ENCODE data around the gene SYT6. TPM values are rescaled to one million over a fixed set of nuclear protein-coding genes. Genes with fewer than 3 reads are reported as not detected.

SYT6 gene
- total and polyA plus RNA-seq, 3 donors from 2014 or later: 0.43 to 0.78 (median 0.71) TPM

- no peak overlapping the region for H3K4me3 ChIP-seq
- H3K36me3 ChIP-seq (ENCODE audit: low read depth, missing control alignments): no peaks in the 10 kb centered on the region
- no peaks in the 10 kb centered on the region for H3K27me3 ChIP-seq
- H3K9me3 ChIP-seq: no peaks in the 10 kb centered on the region
- no peaks in the 10 kb centered on the region for H3K4me1 ChIP-seq
- no peak for TF ChIP-seq CTCF (IDR thresholded peaks at IDR 0.05)
- intact Hi-C loops (cut with DNase I; ENCODE audit: low total_unique reads): no loop called here
- WGBS, 2 donors: 71 to 87% methylated on average over 3 of the region's 3 CpGs
- H3K27ac ChIP-seq: no peak overlapping the region
- DNase-seq: no peak
These were observed 42.1 kb upstream of the SYT6 start for GRCh38 chr1:114195819-114196218.

- intact Hi-C loops (cut with DNase I; ENCODE audit: low total_unique reads): no loop called here
- DNase-seq: no peak
- H3K27me3 ChIP-seq: no peaks in the 10 kb centered on the region
- TF ChIP-seq CTCF (IDR thresholded peaks at IDR 0.05) (no peak), POLR2A (IDR thresholded peaks at IDR 0.05) (no peak)
- H3K9me3 ChIP-seq: no peaks in the 10 kb centered on the region
- no peak overlapping the region for H3K4me3 ChIP-seq
- H3K36me3 ChIP-seq (ENCODE audit: low read depth, missing control alignments): no peaks in the 10 kb centered on the region
- H3K27ac ChIP-seq: no peak overlapping the region
- 75 to 82% methylated on average over 5 of the region's 5 CpGs for WGBS, 2 donors
- no peaks in the 10 kb centered on the region for H3K4me1 ChIP-seq
These were observed 38.7 kb upstream of the SYT6 start for GRCh38 chr1:114192328-114192727.

GRCh38 chr1:114189398-114189797 is 35.7 kb upstream of the SYT6 start:
- Histone ChIP-seq H3K27ac (no peak overlapping the region), H3K27me3 (no peaks in the 10 kb centered on the region), H3K9me3 (no peaks in the 10 kb centered on the region), H3K36me3 (ENCODE audit: low read depth, missing control alignments) (no peaks in the 10 kb centered on the region), H3K4me3 (no peak overlapping the region), H3K4me1 (no peaks in the 10 kb centered on the region)
- 82 to 86% methylated on average over 3 of the region's 3 CpGs for WGBS, 2 donors
- intact Hi-C loops (cut with DNase I; ENCODE audit: low total_unique reads): no loop called here
- no peak for TF ChIP-seq CTCF (IDR thresholded peaks at IDR 0.05)
- no peak for TF ChIP-seq POLR2A (IDR thresholded peaks at IDR 0.05)
- no peak for DNase-seq

GRCh38 chr1:114181356-114181755 is 27.7 kb upstream of the SYT6 start:
- Histone ChIP-seq H3K27me3 (no peaks in the 10 kb centered on the region), H3K4me1 (no peaks in the 10 kb centered on the region), H3K36me3 (ENCODE audit: low read depth, missing control alignments) (no peaks in the 10 kb centered on the region), H3K4me3 (no peak overlapping the region), H3K27ac (no peak overlapping the region), H3K9me3 (no peaks in the 10 kb centered on the region)
- no peak for TF ChIP-seq CTCF (IDR thresholded peaks at IDR 0.05)
- TF ChIP-seq POLR2A (IDR thresholded peaks at IDR 0.05): no peak
- intact Hi-C loops (cut with DNase I; ENCODE audit: low total_unique reads): no loop called here
- DNase-seq: no peak
- 92 to 95% methylated on average over 4 of the region's 4 CpGs for WGBS, 2 donors

- DNase-seq: no peak
- Histone ChIP-seq H3K4me3 (no peak overlapping the region), H3K36me3 (ENCODE audit: low read depth, missing control alignments) (no peaks in the 10 kb centered on the region), H3K9me3 (no peaks in the 10 kb centered on the region), H3K4me1 (no peaks in the 10 kb centered on the region), H3K27ac (no peak overlapping the region), H3K27me3 (no peaks in the 10 kb centered on the region)
- WGBS, 2 donors: 81 to 91% methylated on average over 5 of the region's 5 CpGs
- TF ChIP-seq POLR2A (IDR thresholded peaks at IDR 0.05) (no peak), CTCF (IDR thresholded peaks at IDR 0.05) (no peak)
- intact Hi-C loops (cut with DNase I; ENCODE audit: low total_unique reads): no loop called here
These were observed 27.1 kb upstream of the SYT6 start for GRCh38 chr1:114180742-114181141.

Measured in testis (tissue), 3 donors.